Mesenchymal stem cell (in vitro differentiated cells and primary cell): ENCODE measurements around the gene TDRD9.

Experiments
- DNase-seq: peaks from one replicate; pipeline ENCODE4 v3.0.0-alpha.2; 2013
- H2AFZ ChIP-seq: one replicate; pipeline ENCODE4 v1.6.1; 2013; ENCODE audit warnings: low read depth, mild to moderate bottlenecking, control low read depth, inconsistent platforms, low read length, moderate library complexity
- H2AK5ac ChIP-seq: 2 replicates; pipeline ENCODE4 v1.6.1; 2013; ENCODE audit warnings: low read length, moderate library complexity, mild to moderate bottlenecking, inconsistent platforms; ENCODE audit not compliant: severe bottlenecking
- H2BK120ac ChIP-seq: one replicate; pipeline ENCODE4 v1.6.1; 2013; ENCODE audit warnings: low read depth, mild to moderate bottlenecking, inconsistent platforms, low read length, moderate library complexity
- H2BK12ac ChIP-seq, 2 experiments: one replicate each; pipeline ENCODE4 v1.6.1; 2013; ENCODE audit warnings: inconsistent platforms in 2 of 2, low read length in 2 of 2, mild to moderate bottlenecking in 2 of 2, moderate library complexity in 2 of 2, control low read depth in 1 of 2
- H2BK15ac ChIP-seq: one replicate; pipeline ENCODE4 v1.6.1; 2013; ENCODE audit warnings: mild to moderate bottlenecking, low read depth, inconsistent platforms; ENCODE audit not compliant: poor library complexity, severe bottlenecking
- H2BK5ac ChIP-seq: 2 replicates; pipeline ENCODE4 v1.6.1; 2013; ENCODE audit warnings: low read depth, mild to moderate bottlenecking, low read length, control low read depth, inconsistent platforms; ENCODE audit not compliant: poor library complexity, severe bottlenecking
- H3K14ac ChIP-seq, 2 experiments: one replicate each; pipeline ENCODE4 v1.6.1; 2013; ENCODE audit warnings: inconsistent platforms in 2 of 2, low read length in 2 of 2, control low read depth in 1 of 2, mild to moderate bottlenecking in 1 of 2, moderate library complexity in 1 of 2
- H3K18ac ChIP-seq, 2 experiments: one replicate each; pipeline ENCODE4 v1.6.1; 2013; ENCODE audit warnings: inconsistent platforms in 2 of 2, low read length in 2 of 2, control low read depth in 1 of 2, low read depth in 1 of 2, mild to moderate bottlenecking in 1 of 2
- H3K23ac ChIP-seq, 2 experiments: one replicate each; pipeline ENCODE4 v1.6.1; 2013; ENCODE audit warnings: inconsistent platforms in 2 of 2, low read length in 2 of 2, mild to moderate bottlenecking in 2 of 2, moderate library complexity in 2 of 2, control low read depth in 1 of 2
- H3K27ac ChIP-seq: 2 replicates; pipeline ENCODE4 v1.5.1; 2013; ENCODE audit warnings: mild to moderate bottlenecking, moderate library complexity, low read length, control low read depth, inconsistent platforms; ENCODE audit not compliant: poor library complexity, severe bottlenecking
- H3K27me3 ChIP-seq, 2 experiments: 2 replicates each; pipeline versions ENCODE4 v1.6.1 to v1.7.0; 2013; ENCODE audit warnings: low read length in 2 of 2, mild to moderate bottlenecking in 2 of 2, moderate library complexity in 2 of 2, control low read depth in 1 of 2, inconsistent platforms in 1 of 2; ENCODE audit not compliant: control insufficient read depth in 1 of 2, insufficient read depth in 1 of 2
- H3K36me3 ChIP-seq, 2 experiments: 2 replicates each; pipeline versions ENCODE4 v1.6.1 to v1.7.0; 2013; ENCODE audit warnings: low read length in 2 of 2, control low read depth in 1 of 2, inconsistent platforms in 1 of 2, low read depth in 1 of 2, mild to moderate bottlenecking in 1 of 2; ENCODE audit not compliant: insufficient read depth in 2 of 2, control insufficient read depth in 1 of 2
- H3K4ac ChIP-seq, 2 experiments: one replicate each; pipeline ENCODE4 v1.6.1; 2013; ENCODE audit warnings: inconsistent platforms in 2 of 2, low read length in 2 of 2, mild to moderate bottlenecking in 2 of 2, moderate library complexity in 2 of 2, control low read depth in 1 of 2, low read depth in 1 of 2
- H3K4me1 ChIP-seq: 2 replicates; pipeline ENCODE4 v1.6.1; 2013; ENCODE audit warnings: low read depth, low read length, control low read depth; ENCODE audit not compliant: control insufficient read depth, insufficient read depth
- H3K4me2 ChIP-seq: 2 replicates; pipeline ENCODE4 v1.6.1; 2013; ENCODE audit warnings: low read length, mild to moderate bottlenecking, inconsistent platforms; ENCODE audit not compliant: poor library complexity, severe bottlenecking
- H3K4me3 ChIP-seq, 2 experiments: 2 replicates each; pipeline versions ENCODE4 v1.5.1 to v1.7.0; 2013; ENCODE audit warnings: low read length in 2 of 2, mild to moderate bottlenecking in 2 of 2, control low read depth in 1 of 2, low read depth in 1 of 2; ENCODE audit not compliant: insufficient read depth in 1 of 2
- H3K79me1 ChIP-seq: replicated peaks from 2 replicates; pipeline ENCODE4 v1.6.1; 2013; ENCODE audit warnings: mild to moderate bottlenecking, control low read depth, low read length, inconsistent platforms; ENCODE audit not compliant: poor library complexity, severe bottlenecking
- H3K9ac ChIP-seq: 2 replicates; pipeline ENCODE4 v1.7.0; 2013; ENCODE audit warnings: mild to moderate bottlenecking, low read length, moderate library complexity
- H3K9me3 ChIP-seq: 2 replicates; pipeline ENCODE4 v1.7.0; 2013; ENCODE audit warnings: mild to moderate bottlenecking, low read length; ENCODE audit not compliant: control insufficient read depth
- H4K8ac ChIP-seq: one replicate; pipeline ENCODE4 v1.6.1; 2013; ENCODE audit warnings: inconsistent platforms, mild to moderate bottlenecking, low read length, moderate library complexity
- H4K91ac ChIP-seq: one replicate; pipeline ENCODE4 v1.6.1; 2013; ENCODE audit warnings: mild to moderate bottlenecking, low read length, inconsistent platforms
- WGBS: methylation state at CpG from one replicate; pipeline ENCODE4 v1.1.7; 2013; ENCODE audit warnings: mixed read lengths; 5-methylcytosine and 5-hydroxymethylcytosine counted together

TDRD9 gene

GRCh38 chr14:104095426-104096310 is 167.4 kb downstream of the TDRD9 start:
- Histone ChIP-seq H2BK12ac (no peak overlapping the region), H3K18ac (no peak overlapping the region), H2BK15ac (no peak overlapping the region), H4K91ac (no peak overlapping the region), H4K8ac (no peak overlapping the region), H3K9me3 (no peaks in the 10 kb centered on the region), H2BK5ac (no peak overlapping the region), H3K4me2 (no peak overlapping the region), H3K9ac (no peak overlapping the region), H3K4me3 (no peak overlapping the region), H3K27me3 (peaks cover 0 to 26% of the 10 kb centered on the region in 2 experiments), H3K79me1 (no peaks in the 10 kb centered on the region), H3K23ac (no peak overlapping the region), H3K27ac (no peak overlapping the region), H3K36me3 (no peaks in the 10 kb centered on the region), H3K4ac (no peak overlapping the region), H2AFZ (no peak overlapping the region), H2BK120ac (no peak overlapping the region), H2AK5ac (no peak overlapping the region), H3K4me1 (peaks cover 3% of the 10 kb centered on the region), H3K14ac (no peak overlapping the region)
- WGBS = 88% methylated on average over 30 of the region's 31 CpGs
- DNase-seq = no peak

DNA sequence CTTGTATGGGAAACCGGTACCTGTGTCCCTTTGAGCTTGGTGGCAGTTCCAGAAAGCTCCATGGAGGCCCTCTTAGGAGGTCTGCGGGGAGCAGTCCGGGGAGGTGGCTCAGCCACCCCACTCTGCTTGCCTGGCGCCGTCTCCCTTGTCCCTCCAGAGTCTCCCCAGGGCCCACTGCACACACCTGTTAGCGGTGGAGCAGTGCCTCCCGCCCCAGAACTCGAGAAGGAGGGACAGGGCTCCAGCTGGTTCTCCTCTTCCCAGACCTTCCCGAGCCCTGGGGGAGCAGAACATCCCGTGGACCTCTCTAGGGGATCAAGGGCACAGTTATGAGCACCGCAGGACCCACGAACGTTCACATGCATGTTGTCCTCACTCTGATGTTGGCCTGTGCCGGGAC is 168.1 kb downstream of the TDRD9 start:
- Histone ChIP-seq H3K4me3 (no peak overlapping the region), H3K27ac (no peak overlapping the region), H2BK5ac (no peak overlapping the region), H2AFZ (no peak overlapping the region), H3K36me3 (no peaks in the 10 kb centered on the region), H2BK120ac (no peak overlapping the region), H3K4me1 (peaks cover 3% of the 10 kb centered on the region), H3K23ac (no peak overlapping the region), H4K8ac (no peak overlapping the region), H3K4ac (no peak overlapping the region), H2BK12ac (no peak overlapping the region), H3K27me3 (peaks cover 0 to 26% of the 10 kb centered on the region in 2 experiments), H2AK5ac (no peak overlapping the region), H3K79me1 (no peaks in the 10 kb centered on the region), H3K18ac (no peak overlapping the region), H2BK15ac (no peak overlapping the region), H4K91ac (no peak overlapping the region), H3K14ac (no peak overlapping the region), H3K4me2 (no peak overlapping the region), H3K9ac (no peak overlapping the region), H3K9me3 (no peaks in the 10 kb centered on the region)
- WGBS = 81% methylated on average over 14 of the region's 14 CpGs
- DNase-seq = no peak

GRCh38 chr14:104096751-104097700 is 168.8 kb downstream of the TDRD9 start:
- H3K18ac ChIP-seq = no peak overlapping the region
- no peak overlapping the region for H2BK15ac ChIP-seq
- no peak overlapping the region for H2BK120ac ChIP-seq
- H3K27ac ChIP-seq = no peak overlapping the region
- H2AK5ac ChIP-seq = no peak overlapping the region
- no peak overlapping the region for H3K23ac ChIP-seq
- no peak overlapping the region for H4K91ac ChIP-seq
- no peak overlapping the region for H3K4me3 ChIP-seq
- peaks cover 3% of the 10 kb centered on the region for H3K4me1 ChIP-seq
- WGBS = 81% methylated on average over 25 of the region's 25 CpGs
- no peak overlapping the region for H3K4me2 ChIP-seq
- H4K8ac ChIP-seq = no peak overlapping the region
- H3K4ac ChIP-seq = no peak overlapping the region
- H3K79me1 ChIP-seq = no peaks in the 10 kb centered on the region
- no peak overlapping the region for H2AFZ ChIP-seq
- H3K9ac ChIP-seq = no peak overlapping the region
- no peak overlapping the region for H2BK12ac ChIP-seq
- peaks cover 0 to 23% of the 10 kb centered on the region in 2 experiments for H3K27me3 ChIP-seq
- H3K36me3 ChIP-seq = no peaks in the 10 kb centered on the region
- no peaks in the 10 kb centered on the region for H3K9me3 ChIP-seq
- DNase-seq = no peak
- H2BK5ac ChIP-seq = no peak overlapping the region
- no peak overlapping the region for H3K14ac ChIP-seq
